SHP77 (cell line): ENCODE results near the gene CDH13.

Experiments used
- DNase-seq, 2 experiments: peaks; one replicate each; lab custom pipeline; 2025; lab: John Stamatoyannopoulos, UW

The CDH13 gene

GRCh38 chr16:83118365-83118764 is 491.6 kb downstream of the CDH13 start:
- no peak for DNase-seq

- DNase-seq, result no peak
Observed at GRCh38 chr16:83125999-83126568, 499.3 kb downstream of the CDH13 start.

GRCh38 chr16:83128041-83128440 is 501.3 kb downstream of the CDH13 start:
- no peak for DNase-seq

GRCh38 chr16:83130039-83130438 is 503.3 kb downstream of the CDH13 start:
- DNase-seq, result no peak

- DNase-seq, result no peak
Observed at GRCh38 chr16:83134638-83135037, 507.9 kb downstream of the CDH13 start.

GRCh38 chr16:83136419-83136818 is 509.6 kb downstream of the CDH13 start:
- DNase-seq, result no peak

GRCh38 chr16:83136924-83137323 is 510.2 kb downstream of the CDH13 start:
- DNase-seq, result no peak

GRCh38 chr16:83137326-83137781 is 510.6 kb downstream of the CDH13 start:
- no peak for DNase-seq

GRCh38 chr16:83137894-83138293 is 511.1 kb downstream of the CDH13 start:
- no peak for DNase-seq

GRCh38 chr16:83138512-83138911 is 511.7 kb downstream of the CDH13 start:
- no peak for DNase-seq

GRCh38 chr16:83138976-83139690 is 512.4 kb downstream of the CDH13 start:
- no peak for DNase-seq

- no peak for DNase-seq
Observed at GRCh38 chr16:83143788-83144187, 517.0 kb downstream of the CDH13 start.

- DNase-seq, result no peak
Observed at GRCh38 chr16:83145297-83145696, 518.5 kb downstream of the CDH13 start.

GRCh38 chr16:83147244-83147643 is 520.5 kb downstream of the CDH13 start:
- no peak for DNase-seq

GRCh38 chr16:83158320-83158957 is 531.7 kb downstream of the CDH13 start:
- DNase-seq, result no peak

GRCh38 chr16:83159049-83159448 is 532.3 kb downstream of the CDH13 start:
- no peak for DNase-seq

- no peak for DNase-seq
Observed at GRCh38 chr16:83160287-83161020, 533.7 kb downstream of the CDH13 start.

- no peak for DNase-seq
Observed at GRCh38 chr16:83162791-83163190, 536.0 kb downstream of the CDH13 start.

GRCh38 chr16:83164816-83165215 is 538.0 kb downstream of the CDH13 start:
- no peak for DNase-seq

GRCh38 chr16:83171396-83171795 is 544.6 kb downstream of the CDH13 start:
- no peak for DNase-seq

- no peak for DNase-seq
Observed at GRCh38 chr16:83174671-83175070, 547.9 kb downstream of the CDH13 start.

GRCh38 chr16:83176802-83177201 is 550.0 kb downstream of the CDH13 start:
- DNase-seq, result no peak

- no peak for DNase-seq
Observed at GRCh38 chr16:83185902-83186301, 559.1 kb downstream of the CDH13 start.
